HL-60/S4 treated with phorbol 12-myristate 13-acetate at 8.2 ng/mL for 4 days and 3 days (cell line): Measurements from ENCODE around the gene DNAH8.

Experiments used
- in situ Hi-C: fragments of 300-500 bp; cut with MboI; formaldehyde crosslinking; loops from 2 replicates; pipeline ENCODE4 v1.15.0; 2022; ENCODE audit warnings: low sequenced_read_pairs

The DNAH8 gene

GRCh38 chr6:39061588-39061987 lies 346.5 kb downstream of the DNAH8 start:
- in situ Hi-C loops = no loop called here

- in situ Hi-C loops = no loop called here
Measured at GRCh38 chr6:39062014-39062740, 347.1 kb downstream of the DNAH8 start.

- in situ Hi-C loops = no loop called here
Measured at GRCh38 chr6:39063526-39063925, 348.4 kb downstream of the DNAH8 start.

GRCh38 chr6:39065561-39065960 lies 350.4 kb downstream of the DNAH8 start:
- in situ Hi-C loops = no loop called here

GRCh38 chr6:39068391-39068790 lies 353.3 kb downstream of the DNAH8 start:
- in situ Hi-C loops = no loop called here

GRCh38 chr6:39072830-39073229 lies 357.7 kb downstream of the DNAH8 start:
- in situ Hi-C loops = no loop called here

- in situ Hi-C loops = no loop called here
Measured at GRCh38 chr6:39073471-39074355, 358.6 kb downstream of the DNAH8 start.

- in situ Hi-C loops = no loop called here
Measured at GRCh38 chr6:39074486-39074885, 359.4 kb downstream of the DNAH8 start.

GRCh38 chr6:39075010-39075686 lies 360.0 kb downstream of the DNAH8 start:
- in situ Hi-C loops = no loop called here

- in situ Hi-C loops = no loop called here
Measured at GRCh38 chr6:39075807-39076622, 360.9 kb downstream of the DNAH8 start.

- in situ Hi-C loops = no loop called here
Measured at GRCh38 chr6:39076623-39077535, 361.8 kb downstream of the DNAH8 start.

- in situ Hi-C loops = no loop called here
Measured at GRCh38 chr6:39077882-39078594, 362.9 kb downstream of the DNAH8 start.

- in situ Hi-C loops = no loop called here
Measured at GRCh38 chr6:39078695-39079094, 363.6 kb downstream of the DNAH8 start.

- in situ Hi-C loops = no loop called here
Measured at GRCh38 chr6:39079197-39080125, 364.4 kb downstream of the DNAH8 start.
